PC-3 (cell line): Measurements from ENCODE around the gene PNMA1.

ENCODE experiments used
- CTCF ChIP-seq: fragments of 300-600 bp; sonication (generic); conservative IDR thresholded peaks from 2 replicates; pipeline ENCODE4 v1.5.1; 2017; ENCODE audit warnings: antibody characterized with exemption, low read depth, mild to moderate bottlenecking, low read length
- EZH2 ChIP-seq: fragments of 300-600 bp; sonication (generic); IDR thresholded peaks from one replicate; pipeline ENCODE4 v1.6.1; 2017; ENCODE audit warnings: antibody characterized with exemption, mild to moderate bottlenecking, low read length; ENCODE audit not compliant: unreplicated experiment
- EZH2phosphoT487 ChIP-seq: fragments of 300-600 bp; sonication (generic); IDR thresholded peaks from 2 replicates; pipeline ENCODE4 v1.6.1; 2018; ENCODE audit warnings: mild to moderate bottlenecking, antibody characterized with exemption, low read length, borderline replicate concordance

GRCh38 chr14:73694083-73694482 is 20.1 kb downstream of the PNMA1 start:
- TF ChIP-seq CTCF (no peak), EZH2 (no peak), EZH2phosphoT487 (no peak)
